HepG2 (cell line): ENCODE measurements around the gene TUT1. TPM values are rescaled to one million over a fixed set of nuclear protein-coding genes. Genes with fewer than 3 reads are reported as not detected.

ENCODE experiments used
- HES4 ChIP-seq: sonication (generic); formaldehyde crosslinking; IDR thresholded peaks from 2 replicates; pipeline ENCODE4 v1.9.0; 2021; ENCODE audit warnings: mild to moderate bottlenecking, missing genetic modification reagents, borderline replicate concordance
- ISL2 ChIP-seq: sonication (generic); formaldehyde crosslinking; IDR thresholded peaks from 2 replicates; pipeline ENCODE4 v1.5.0; 2020; ENCODE audit warnings: missing genetic modification reagents
- MED13 ChIP-seq: sonication (generic); formaldehyde crosslinking; IDR thresholded peaks from 2 replicates; pipeline ENCODE4 v1.5.0; 2020; ENCODE audit warnings: missing genetic modification reagents
- POLR2AphosphoS2 ChIP-seq: IDR thresholded peaks from 2 replicates; pipeline ENCODE4 v1.6.1; 2011; ENCODE audit warnings: low read depth, low read length, improper control_type of control experiment
- TBX2 ChIP-seq: sonication (generic); formaldehyde crosslinking; IDR thresholded peaks from 2 replicates; pipeline ENCODE4 v1.5.0; 2020; ENCODE audit warnings: missing genetic modification reagents, mild to moderate bottlenecking, borderline replicate concordance
- XRCC5 ChIP-seq: fragments of 200-400 bp; formaldehyde crosslinking; optimal IDR thresholded peaks from 2 replicates; pipeline ENCODE3; 2017; ENCODE audit warnings: mild to moderate bottlenecking, low read length
- YY1 ChIP-seq: IDR thresholded peaks from 2 replicates; pipeline ENCODE4 v1.6.1; 2011; ENCODE audit warnings: low read length, low read depth, moderate library complexity, mild to moderate bottlenecking; ENCODE audit not compliant: insufficient read depth, insufficient replicate concordance
- ZBTB42 ChIP-seq: sonication (generic); formaldehyde crosslinking; IDR thresholded peaks from 2 replicates; pipeline ENCODE4 v1.5.0; 2020; ENCODE audit warnings: mild to moderate bottlenecking, missing genetic modification reagents
- ZNF12 ChIP-seq: sonication (generic); formaldehyde crosslinking; IDR thresholded peaks from 2 replicates; pipeline ENCODE4 v1.5.0; 2020; ENCODE audit warnings: missing genetic modification reagents
- ZNF263 ChIP-seq: sonication (generic); formaldehyde crosslinking; IDR thresholded peaks from 2 replicates; pipeline ENCODE4 v1.4.0; 2020; ENCODE audit warnings: missing genetic modification reagents
- ZNF7 ChIP-seq: IDR thresholded peaks from 2 replicates; pipeline ENCODE4 v1.6.1; 2016; ENCODE audit warnings: missing biosample characterization, missing genetic modification reagents
- polyA plus RNA-seq, 8 experiments: library from polyadenylated mRNA; depleted of rRNA in 3 of 8; stranded (reverse) in 7 of 8; unstranded in 1 of 8; fragments of >200 nt; fragmentation: Illumina TruSeq in 4 of 8; extraction: Trizol in 4 of 8; gene quantifications; 2 replicates each; pipeline versions ENCODE4 v1.2.1 to v1.2.3, GENCODE V29; 2011 to 2016; ENCODE audit warnings: low read depth in 4 of 8, missing spikeins in 1 of 8, mixed read lengths in 1 of 8; ENCODE audit not compliant: insufficient read depth in 1 of 8
- total RNA-seq, 5 experiments: library from RNA; depleted of rRNA; stranded (reverse); fragments of >200 nt; fragmentation: Illumina TruSeq; extraction: Trizol; gene quantifications; 2 replicates each; pipeline ENCODE4 v1.2.3, GENCODE V29; 2016; ENCODE audit warnings: low read depth in 1 of 5
- TF ChIP-seq, protein P1 (sequence below): sonication (generic); formaldehyde crosslinking; IDR thresholded peaks from 2 replicates; pipeline ENCODE4 v1.4.0; 2020; ENCODE audit warnings: missing genetic modification reagents
- TF ChIP-seq, protein P2 (sequence below): IDR thresholded peaks from 2 replicates; pipeline ENCODE4 v1.6.1; 2016; ENCODE audit warnings: mild to moderate bottlenecking
- TF ChIP-seq, protein P3 (sequence below), 2 experiments: fragments of 450-650 bp in 1 of 2; sonication (generic) in 1 of 2; formaldehyde crosslinking in 1 of 2; IDR thresholded peaks; 2 replicates each; pipeline versions ENCODE4 v1.6.1 to v1.8.0; 2016 to 2022; ENCODE audit warnings: antibody characterized with exemption in 1 of 2, mild to moderate bottlenecking in 1 of 2, missing genetic modification reagents in 1 of 2

TUT1 gene
- total and polyA plus RNA-seq, 2 of the 13 experiments (the other 11 are each of a cell fraction or from before 2014, with no cell fraction given): 9.7 to 14.3 TPM

DNA sequence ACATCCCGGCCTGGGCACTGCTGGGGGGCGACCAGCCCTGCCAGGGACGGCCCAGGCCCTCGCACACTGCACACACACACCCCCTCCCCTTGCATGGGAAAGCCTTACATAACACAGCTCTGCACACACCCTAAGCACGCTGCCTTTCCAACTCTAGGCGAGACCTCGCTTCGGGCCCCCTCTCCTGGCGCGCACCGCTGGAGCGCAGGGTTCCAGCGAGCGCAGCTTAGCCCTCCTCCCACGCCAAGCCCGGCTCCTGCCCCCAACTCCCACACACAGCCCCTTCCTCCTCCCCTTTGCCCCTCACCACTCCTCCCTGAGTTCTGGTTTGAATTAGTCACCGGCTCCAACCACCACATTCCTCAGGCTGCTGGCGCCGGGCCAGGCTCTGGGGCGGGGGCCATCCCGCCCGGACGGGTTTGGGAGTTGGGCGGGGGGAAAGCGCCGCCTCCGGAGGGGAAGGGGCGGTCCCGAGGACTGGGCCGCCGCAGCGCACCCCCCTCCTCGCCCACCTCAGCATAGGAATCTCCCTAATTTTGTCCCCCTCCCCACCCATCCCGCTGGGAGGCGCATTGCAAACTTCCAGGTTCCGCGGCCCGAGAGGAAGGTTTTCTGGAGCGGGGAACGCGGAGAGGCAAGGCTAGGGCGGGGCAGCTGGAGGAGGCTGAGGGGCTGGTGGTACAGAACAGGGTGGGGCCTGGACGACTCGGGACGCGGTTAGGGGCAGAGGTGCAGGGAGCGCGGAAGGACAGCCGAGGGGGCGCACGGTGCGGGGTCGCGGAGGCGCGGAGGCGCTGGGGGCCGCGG lies 45.7 kb downstream of the TUT1 start (continued):
- TF ChIP-seq, protein P1, sequence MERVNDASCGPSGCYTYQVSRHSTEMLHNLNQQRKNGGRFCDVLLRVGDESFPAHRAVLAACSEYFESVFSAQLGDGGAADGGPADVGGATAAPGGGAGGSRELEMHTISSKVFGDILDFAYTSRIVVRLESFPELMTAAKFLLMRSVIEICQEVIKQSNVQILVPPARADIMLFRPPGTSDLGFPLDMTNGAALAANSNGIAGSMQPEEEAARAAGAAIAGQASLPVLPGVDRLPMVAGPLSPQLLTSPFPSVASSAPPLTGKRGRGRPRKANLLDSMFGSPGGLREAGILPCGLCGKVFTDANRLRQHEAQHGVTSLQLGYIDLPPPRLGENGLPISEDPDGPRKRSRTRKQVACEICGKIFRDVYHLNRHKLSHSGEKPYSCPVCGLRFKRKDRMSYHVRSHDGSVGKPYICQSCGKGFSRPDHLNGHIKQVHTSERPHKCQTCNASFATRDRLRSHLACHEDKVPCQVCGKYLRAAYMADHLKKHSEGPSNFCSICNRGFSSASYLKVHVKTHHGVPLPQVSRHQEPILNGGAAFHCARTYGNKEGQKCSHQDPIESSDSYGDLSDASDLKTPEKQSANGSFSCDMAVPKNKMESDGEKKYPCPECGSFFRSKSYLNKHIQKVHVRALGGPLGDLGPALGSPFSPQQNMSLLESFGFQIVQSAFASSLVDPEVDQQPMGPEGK (CRISPR knock-in tag): peak; percentile 98
- TF ChIP-seq YY1 (no peak), ZNF12 (no peak), POLR2AphosphoS2 (no peak), HES4 (CRISPR knock-in tag) (peak; percentile 17; the same call in 1 of the 2 replicates), XRCC5 (peak; percentile 47), MED13 (CRISPR knock-in tag) (peak; percentile 43; the same call in 1 of the 2 replicates), ZNF7 (no peak), TBX2 (CRISPR knock-in tag) (peak; percentile 84), ZBTB42 (CRISPR knock-in tag) (peak; percentile 53; the same call in 1 of the 2 replicates), ZNF263 (CRISPR knock-in tag) (peak; percentile 98), ISL2 (CRISPR knock-in tag) (no peak)
- TF ChIP-seq, protein P2, sequence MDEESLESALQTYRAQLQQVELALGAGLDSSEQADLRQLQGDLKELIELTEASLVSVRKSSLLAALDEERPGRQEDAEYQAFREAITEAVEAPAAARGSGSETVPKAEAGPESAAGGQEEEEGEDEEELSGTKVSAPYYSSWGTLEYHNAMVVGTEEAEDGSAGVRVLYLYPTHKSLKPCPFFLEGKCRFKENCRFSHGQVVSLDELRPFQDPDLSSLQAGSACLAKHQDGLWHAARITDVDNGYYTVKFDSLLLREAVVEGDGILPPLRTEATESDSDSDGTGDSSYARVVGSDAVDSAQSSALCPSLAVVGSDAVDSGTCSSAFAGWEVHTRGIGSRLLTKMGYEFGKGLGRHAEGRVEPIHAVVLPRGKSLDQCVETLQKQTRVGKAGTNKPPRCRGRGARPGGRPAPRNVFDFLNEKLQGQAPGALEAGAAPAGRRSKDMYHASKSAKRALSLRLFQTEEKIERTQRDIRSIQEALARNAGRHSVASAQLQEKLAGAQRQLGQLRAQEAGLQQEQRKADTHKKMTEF (CRISPR knock-in tag): peak; percentile 63; the same call in 1 of the 2 replicates
- TF ChIP-seq, protein P3, sequence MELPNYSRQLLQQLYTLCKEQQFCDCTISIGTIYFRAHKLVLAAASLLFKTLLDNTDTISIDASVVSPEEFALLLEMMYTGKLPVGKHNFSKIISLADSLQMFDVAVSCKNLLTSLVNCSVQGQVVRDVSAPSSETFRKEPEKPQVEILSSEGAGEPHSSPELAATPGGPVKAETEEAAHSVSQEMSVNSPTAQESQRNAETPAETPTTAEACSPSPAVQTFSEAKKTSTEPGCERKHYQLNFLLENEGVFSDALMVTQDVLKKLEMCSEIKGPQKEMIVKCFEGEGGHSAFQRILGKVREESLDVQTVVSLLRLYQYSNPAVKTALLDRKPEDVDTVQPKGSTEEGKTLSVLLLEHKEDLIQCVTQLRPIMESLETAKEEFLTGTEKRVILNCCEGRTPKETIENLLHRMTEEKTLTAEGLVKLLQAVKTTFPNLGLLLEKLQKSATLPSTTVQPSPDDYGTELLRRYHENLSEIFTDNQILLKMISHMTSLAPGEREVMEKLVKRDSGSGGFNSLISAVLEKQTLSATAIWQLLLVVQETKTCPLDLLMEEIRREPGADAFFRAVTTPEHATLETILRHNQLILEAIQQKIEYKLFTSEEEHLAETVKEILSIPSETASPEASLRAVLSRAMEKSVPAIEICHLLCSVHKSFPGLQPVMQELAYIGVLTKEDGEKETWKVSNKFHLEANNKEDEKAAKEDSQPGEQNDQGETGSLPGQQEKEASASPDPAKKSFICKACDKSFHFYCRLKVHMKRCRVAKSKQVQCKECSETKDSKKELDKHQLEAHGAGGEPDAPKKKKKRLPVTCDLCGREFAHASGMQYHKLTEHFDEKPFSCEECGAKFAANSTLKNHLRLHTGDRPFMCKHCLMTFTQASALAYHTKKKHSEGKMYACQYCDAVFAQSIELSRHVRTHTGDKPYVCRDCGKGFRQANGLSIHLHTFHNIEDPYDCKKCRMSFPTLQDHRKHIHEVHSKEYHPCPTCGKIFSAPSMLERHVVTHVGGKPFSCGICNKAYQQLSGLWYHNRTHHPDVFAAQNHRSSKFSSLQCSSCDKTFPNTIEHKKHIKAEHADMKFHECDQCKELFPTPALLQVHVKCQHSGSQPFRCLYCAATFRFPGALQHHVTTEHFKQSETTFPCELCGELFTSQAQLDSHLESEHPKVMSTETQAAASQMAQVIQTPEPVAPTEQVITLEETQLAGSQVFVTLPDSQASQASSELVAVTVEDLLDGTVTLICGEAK (IDR thresholded peaks at IDR 0.05): no peak
- TF ChIP-seq, protein P3 (CRISPR knock-in tag; IDR thresholded peaks at IDR 0.05): peak; percentile 35
